ENCODE measurements around the gene KCNQ1.
"Not testable (repeated sequence)": the region's sequence is repeated elsewhere in the genome, so short reads cannot be mapped to it uniquely, and the experiment has no call there.

KCNQ1 gene

GRCh38 chr11:2471804-2472096, 26.9 kb downstream of the KCNQ1 start:
- WGBS, 2 experiments (ENCODE audit: insufficient coverage in 2 of 2): 93 to 94% methylated on average over 6 of the region's 6 CpGs
- no peaks in the 10 kb centered on the region for H3K36me3 ChIP-seq (ENCODE audit: control insufficient read depth, insufficient read depth, low read length)
- H3K4me1 ChIP-seq (ENCODE audit: control insufficient read depth, insufficient read depth, low read length, poor library complexity, severe bottlenecking): no peaks in the 10 kb centered on the region
- no peaks in the 10 kb centered on the region for H3K9me3 ChIP-seq (ENCODE audit: control insufficient read depth, low read length)
- no peak overlapping the region for H3K4me3 ChIP-seq (ENCODE audit: extremely low read depth, insufficient read depth, low read length, poor library complexity, severe bottlenecking)
- H3K27ac ChIP-seq (ENCODE audit: low read depth, low read length, severe bottlenecking): no peak overlapping the region

GRCh38 chr11:2472428-2473186, 27.8 kb downstream of the KCNQ1 start:
- H3K36me3 ChIP-seq (ENCODE audit: control insufficient read depth, insufficient read depth, low read length): no peaks in the 10 kb centered on the region
- 64 to 81% methylated on average over 5 to 7 of the region's 8 CpGs for WGBS, 2 experiments (ENCODE audit: insufficient coverage in 2 of 2)
- no peak overlapping the region for H3K27ac ChIP-seq (ENCODE audit: low read depth, low read length, severe bottlenecking)
- H3K4me1 ChIP-seq (ENCODE audit: control insufficient read depth, insufficient read depth, low read length, poor library complexity, severe bottlenecking): no peaks in the 10 kb centered on the region
- H3K9me3 ChIP-seq (ENCODE audit: control insufficient read depth, low read length): no peaks in the 10 kb centered on the region
- H3K4me3 ChIP-seq (ENCODE audit: extremely low read depth, insufficient read depth, low read length, poor library complexity, severe bottlenecking): no peak overlapping the region

- peaks cover under 1% of the 10 kb centered on the region for H3K9me3 ChIP-seq (ENCODE audit: control insufficient read depth, low read length)
- no peak overlapping the region for H3K4me3 ChIP-seq (ENCODE audit: extremely low read depth, insufficient read depth, low read length, poor library complexity, severe bottlenecking)
- H3K27ac ChIP-seq (ENCODE audit: low read depth, low read length, severe bottlenecking): no peak overlapping the region
- 95% methylated on average over 13 to 20 of the region's 27 CpGs for WGBS, 2 experiments (ENCODE audit: insufficient coverage in 2 of 2)
- no peaks in the 10 kb centered on the region for H3K36me3 ChIP-seq (ENCODE audit: control insufficient read depth, insufficient read depth, low read length)
- H3K4me1 ChIP-seq (ENCODE audit: control insufficient read depth, insufficient read depth, low read length, poor library complexity, severe bottlenecking): no peaks in the 10 kb centered on the region
Measured at GRCh38 chr11:2473361-2474058, 28.7 kb downstream of the KCNQ1 start.

GRCh38 chr11:2474059-2474901, 29.5 kb downstream of the KCNQ1 start:
- Histone ChIP-seq H3K9me3 (ENCODE audit: control insufficient read depth, low read length) (peaks cover 8% of the 10 kb centered on the region), H3K4me3 (ENCODE audit: extremely low read depth, insufficient read depth, low read length, poor library complexity, severe bottlenecking) (no peak overlapping the region), H3K36me3 (ENCODE audit: control insufficient read depth, insufficient read depth, low read length) (no peaks in the 10 kb centered on the region), H3K27ac (ENCODE audit: low read depth, low read length, severe bottlenecking) (no peak overlapping the region), H3K4me1 (ENCODE audit: control insufficient read depth, insufficient read depth, low read length, poor library complexity, severe bottlenecking) (no peaks in the 10 kb centered on the region)
- WGBS, 2 experiments (ENCODE audit: insufficient coverage in 2 of 2): 88 to 91% methylated on average over 16 to 17 of the region's 19 CpGs

- Histone ChIP-seq H3K27ac (ENCODE audit: low read depth, low read length, severe bottlenecking) (no peak overlapping the region), H3K36me3 (ENCODE audit: control insufficient read depth, insufficient read depth, low read length) (no peaks in the 10 kb centered on the region), H3K4me1 (ENCODE audit: control insufficient read depth, insufficient read depth, low read length, poor library complexity, severe bottlenecking) (no peaks in the 10 kb centered on the region), H3K9me3 (ENCODE audit: control insufficient read depth, low read length) (peaks cover 11% of the 10 kb centered on the region), H3K4me3 (ENCODE audit: extremely low read depth, insufficient read depth, low read length, poor library complexity, severe bottlenecking) (no peak overlapping the region)
- 84 to 86% methylated on average over 9 to 13 of the region's 17 CpGs for WGBS, 2 experiments (ENCODE audit: insufficient coverage in 2 of 2)
Measured at GRCh38 chr11:2475136-2475918, 30.5 kb downstream of the KCNQ1 start.

DNA sequence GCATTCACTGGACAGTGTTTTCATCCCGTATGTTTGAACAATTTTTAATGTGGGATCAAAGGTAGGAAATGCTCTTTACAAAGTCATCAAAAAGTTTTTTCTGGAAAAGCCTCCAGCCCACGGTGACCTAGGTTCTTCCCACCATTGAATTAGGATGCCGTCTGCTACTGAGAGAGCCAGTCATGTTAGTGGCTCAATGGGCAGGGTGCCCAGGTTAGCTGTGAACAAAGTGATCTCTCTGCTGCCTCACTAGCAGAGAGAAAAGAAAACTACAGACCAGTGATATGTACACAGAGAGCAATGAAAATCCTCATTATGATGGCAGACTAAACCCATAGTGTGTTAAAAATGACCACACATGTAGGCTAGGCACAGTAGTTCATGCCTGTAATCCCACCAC, 32.4 kb downstream of the KCNQ1 start:
- 92 to 94% methylated on average over 3 of the region's 3 CpGs for WGBS, 2 experiments (ENCODE audit: insufficient coverage in 2 of 2)
- Histone ChIP-seq H3K9me3 (ENCODE audit: control insufficient read depth, low read length) (peaks cover 11% of the 10 kb centered on the region), H3K4me1 (ENCODE audit: control insufficient read depth, insufficient read depth, low read length, poor library complexity, severe bottlenecking) (no peaks in the 10 kb centered on the region), H3K4me3 (ENCODE audit: extremely low read depth, insufficient read depth, low read length, poor library complexity, severe bottlenecking) (no peak overlapping the region), H3K27ac (ENCODE audit: low read depth, low read length, severe bottlenecking) (no peak overlapping the region), H3K36me3 (ENCODE audit: control insufficient read depth, insufficient read depth, low read length) (no peaks in the 10 kb centered on the region)

GRCh38 chr11:2477936-2478335, 33.1 kb downstream of the KCNQ1 start:
- Histone ChIP-seq H3K4me1 (ENCODE audit: control insufficient read depth, insufficient read depth, low read length, poor library complexity, severe bottlenecking) (no peaks in the 10 kb centered on the region), H3K36me3 (ENCODE audit: control insufficient read depth, insufficient read depth, low read length) (no peaks in the 10 kb centered on the region), H3K9me3 (ENCODE audit: control insufficient read depth, low read length) (peaks cover 11% of the 10 kb centered on the region), H3K27ac (ENCODE audit: low read depth, low read length, severe bottlenecking) (no peak overlapping the region), H3K4me3 (ENCODE audit: extremely low read depth, insufficient read depth, low read length, poor library complexity, severe bottlenecking) (no peak overlapping the region)
- WGBS, 2 experiments (ENCODE audit: insufficient coverage in 2 of 2): 78 to 83% methylated on average over 6 to 8 of the region's 8 CpGs

DNA sequence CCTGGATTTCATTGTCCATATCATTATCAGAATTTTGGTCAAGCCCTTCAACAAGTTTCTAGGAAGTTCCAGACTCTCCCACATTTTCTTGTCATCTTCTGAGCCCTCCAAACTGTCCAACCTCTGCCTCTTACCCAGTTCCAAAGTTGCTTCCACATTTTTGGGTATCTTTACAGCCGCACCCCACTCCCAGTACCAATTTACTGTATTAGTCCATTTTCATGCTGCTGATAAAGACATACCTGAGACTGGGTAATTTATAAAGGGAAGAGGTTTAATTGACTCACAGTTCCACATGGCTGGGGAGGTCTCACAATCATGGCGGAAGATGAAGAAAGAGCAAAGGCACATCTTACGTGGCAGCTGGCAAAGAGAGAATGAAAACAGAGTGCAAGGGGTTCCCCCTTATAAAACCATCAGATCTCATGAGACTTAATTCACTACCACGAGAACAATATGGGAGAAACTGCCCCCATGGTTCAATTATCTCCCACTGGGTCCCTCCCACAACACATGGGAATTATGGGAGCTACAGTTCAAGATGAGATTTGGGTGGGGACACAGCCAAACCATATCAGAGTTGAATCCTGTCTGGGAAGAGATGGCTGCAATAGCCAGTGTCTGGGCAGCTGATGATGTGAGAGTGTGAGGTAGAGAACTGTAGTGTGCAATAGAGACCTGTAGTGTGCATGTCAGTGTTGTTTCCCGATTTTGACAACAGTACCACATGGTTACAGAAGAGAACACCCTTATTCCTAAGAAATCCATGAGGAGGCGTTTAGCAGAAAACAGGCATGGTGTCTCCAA, 35.5 kb downstream of the KCNQ1 start:
- not testable (repeated sequence) for H3K36me3 ChIP-seq (ENCODE audit: control insufficient read depth, insufficient read depth, low read length); H3K27ac ChIP-seq (ENCODE audit: low read depth, low read length, severe bottlenecking); H3K4me3 ChIP-seq (ENCODE audit: extremely low read depth, insufficient read depth, low read length, poor library complexity, severe bottlenecking); H3K4me1 ChIP-seq (ENCODE audit: control insufficient read depth, insufficient read depth, low read length, poor library complexity, severe bottlenecking)
- 100% methylated on average over 1 of the region's 6 CpGs; no CpG with 5 or more reads in 1 of the 2 experiments for WGBS, 2 experiments (ENCODE audit: insufficient coverage in 2 of 2)
- H3K9me3 ChIP-seq (ENCODE audit: control insufficient read depth, low read length): peaks cover 11% of the 10 kb centered on the region

- H3K27ac ChIP-seq (ENCODE audit: low read depth, low read length, severe bottlenecking): no peak overlapping the region
- H3K4me1 ChIP-seq (ENCODE audit: control insufficient read depth, insufficient read depth, low read length, poor library complexity, severe bottlenecking): no peaks in the 10 kb centered on the region
- WGBS, 2 experiments (ENCODE audit: insufficient coverage in 2 of 2): 60 to 100% methylated on average over 1 of the region's 7 CpGs
- no peak overlapping the region for H3K4me3 ChIP-seq (ENCODE audit: extremely low read depth, insufficient read depth, low read length, poor library complexity, severe bottlenecking)
- H3K36me3 ChIP-seq (ENCODE audit: control insufficient read depth, insufficient read depth, low read length): no peaks in the 10 kb centered on the region
- H3K9me3 ChIP-seq (ENCODE audit: control insufficient read depth, low read length): peaks cover 11% of the 10 kb centered on the region
Measured at GRCh38 chr11:2480874-2481220, 36.0 kb downstream of the KCNQ1 start.

- Histone ChIP-seq H3K27ac (ENCODE audit: low read depth, low read length, severe bottlenecking) (no peak overlapping the region), H3K4me1 (ENCODE audit: control insufficient read depth, insufficient read depth, low read length, poor library complexity, severe bottlenecking) (no peaks in the 10 kb centered on the region), H3K36me3 (ENCODE audit: control insufficient read depth, insufficient read depth, low read length) (no peaks in the 10 kb centered on the region), H3K4me3 (ENCODE audit: extremely low read depth, insufficient read depth, low read length, poor library complexity, severe bottlenecking) (no peak overlapping the region), H3K9me3 (ENCODE audit: control insufficient read depth, low read length) (peaks cover 11% of the 10 kb centered on the region)
- 81 to 82% methylated on average over 5 to 13 of the region's 14 CpGs for WGBS, 2 experiments (ENCODE audit: insufficient coverage in 2 of 2)
Measured at GRCh38 chr11:2481253-2481652, 36.4 kb downstream of the KCNQ1 start.

Measured in mesodermal cell (in vitro differentiated cells).